Measurements from ENCODE around the gene OR5M11.
"Not testable (repeated sequence)": the region's sequence is repeated elsewhere in the genome, so short reads cannot be mapped to it uniquely, and the experiment has no call there.

The OR5M11 gene

GRCh38 chr11:56543157-56543556 lies at the start of gene OR5M11:
TSS of gene OR5M11 (minus strand) at chr11:56543257. CDS start at chr11:56543257, 0 bp downstream.
- Mint-ChIP-seq H3K27ac (no peak within 1 kb of the TSS), H3K36me3 (no peaks in the 10 kb centered on the region), H3K9me3 (peaks cover 8% of the 10 kb centered on the region), H3K27me3 (no peaks in the 10 kb centered on the region), H3K4me3 (no peak within 1 kb of the TSS), H3K4me1 (no peaks in the 10 kb centered on the region)
- DNase-seq (ENCODE audit: low spot score in 2 of 2) (no peak), ATAC-seq (ENCODE audit: low read depth) (no peak)

- not testable (repeated sequence) for H3K4me1 Mint-ChIP-seq; H3K9me3 Mint-ChIP-seq; H3K36me3 Mint-ChIP-seq; H3K27ac Mint-ChIP-seq; H3K27me3 Mint-ChIP-seq; DNase-seq (ENCODE audit: low spot score in 2 of 2); H3K4me3 Mint-ChIP-seq; ATAC-seq (ENCODE audit: low read depth)
These were observed 49.1 kb upstream of the OR5M11 start for GRCh38 chr11:56592088-56592717.

- no peak within 1 kb of the TSS for H3K27ac Mint-ChIP-seq
These were observed 34.6 kb upstream of the OR5M11 start, which contains the start of gene OR5M10 for GRCh38 chr11:56577621-56578020. TSS of gene OR5M10 (minus strand) at chr11:56577721. CDS start at chr11:56577721, 0 bp downstream.

GRCh38 chr11:56558574-56558973 lies 15.5 kb upstream of the OR5M11 start:
- DNase-seq (ENCODE audit: low spot score in 2 of 2) = no peak
- no peak overlapping the region for H3K4me3 Mint-ChIP-seq
- no peak overlapping the region for H3K27ac Mint-ChIP-seq
- H3K27me3 Mint-ChIP-seq = no peaks in the 10 kb centered on the region
- no peaks in the 10 kb centered on the region for H3K36me3 Mint-ChIP-seq
- no peaks in the 10 kb centered on the region for H3K4me1 Mint-ChIP-seq
- H3K9me3 Mint-ChIP-seq = peaks cover 6% of the 10 kb centered on the region
- no peak for ATAC-seq (ENCODE audit: low read depth)

More at GRCh38 chr11:56577621-56578020, 34.6 kb upstream of the OR5M11 start, which contains the start of gene OR5M10:
- no peaks in the 10 kb centered on the region for H3K27me3 Mint-ChIP-seq
- no peak within 1 kb of the TSS for H3K4me3 Mint-ChIP-seq
- DNase-seq (ENCODE audit: low spot score in 2 of 2) (no peak), ATAC-seq (ENCODE audit: low read depth) (no peak)
- no peaks in the 10 kb centered on the region for H3K36me3 Mint-ChIP-seq
- H3K9me3 Mint-ChIP-seq = peaks cover 3% of the 10 kb centered on the region
- no peaks in the 10 kb centered on the region for H3K4me1 Mint-ChIP-seq

- H3K27ac Mint-ChIP-seq; H3K4me3 Mint-ChIP-seq; H3K4me1 Mint-ChIP-seq; ATAC-seq (ENCODE audit: low read depth); H3K27me3 Mint-ChIP-seq; DNase-seq (ENCODE audit: low spot score in 2 of 2); H3K9me3 Mint-ChIP-seq; H3K36me3 Mint-ChIP-seq: not testable (repeated sequence)
These were observed 11.6 kb upstream of the OR5M11 start for GRCh38 chr11:56554691-56555090.

GRCh38 chr11:56545531-56545930 lies 2.5 kb upstream of the OR5M11 start:
- Mint-ChIP-seq H3K27ac (no peak overlapping the region), H3K36me3 (no peaks in the 10 kb centered on the region), H3K4me3 (no peak overlapping the region), H3K4me1 (no peaks in the 10 kb centered on the region), H3K9me3 (peaks cover 8% of the 10 kb centered on the region), H3K27me3 (no peaks in the 10 kb centered on the region)
- no peak for ATAC-seq (ENCODE audit: low read depth)
- no peak for DNase-seq (ENCODE audit: low spot score in 2 of 2)

- Mint-ChIP-seq H3K27ac (no peak overlapping the region), H3K4me3 (no peak overlapping the region), H3K36me3 (no peaks in the 10 kb centered on the region), H3K9me3 (peaks cover 8% of the 10 kb centered on the region), H3K4me1 (no peaks in the 10 kb centered on the region), H3K27me3 (no peaks in the 10 kb centered on the region)
- DNase-seq (ENCODE audit: low spot score in 2 of 2) (no peak), ATAC-seq (ENCODE audit: low read depth) (no peak)
These were observed 682 bp upstream of the OR5M11 start for GRCh38 chr11:56543739-56544138.

GRCh38 chr11:56533054-56533740 lies 9.9 kb downstream of the OR5M11 start:
- Mint-ChIP-seq H3K27ac (no peak overlapping the region), H3K4me3 (no peak overlapping the region), H3K9me3 (peaks cover 4% of the 10 kb centered on the region), H3K36me3 (no peaks in the 10 kb centered on the region), H3K4me1 (no peaks in the 10 kb centered on the region), H3K27me3 (no peaks in the 10 kb centered on the region)
- no peak for ATAC-seq (ENCODE audit: low read depth)
- no peak for DNase-seq (ENCODE audit: low spot score in 2 of 2)

GRCh38 chr11:56531856-56532255 lies 11.2 kb downstream of the OR5M11 start:
- DNase-seq (ENCODE audit: low spot score in 2 of 2) (no peak), ATAC-seq (ENCODE audit: low read depth) (no peak)
- Mint-ChIP-seq H3K27ac (no peak overlapping the region), H3K27me3 (no peaks in the 10 kb centered on the region), H3K4me1 (no peaks in the 10 kb centered on the region), H3K36me3 (no peaks in the 10 kb centered on the region), H3K9me3 (peaks cover 5% of the 10 kb centered on the region), H3K4me3 (no peak overlapping the region)

GRCh38 chr11:56522008-56522407 lies 21.0 kb downstream of the OR5M11 start:
- Mint-ChIP-seq H3K27ac (no peak overlapping the region), H3K36me3 (no peaks in the 10 kb centered on the region), H3K4me3 (no peak overlapping the region), H3K9me3 (peaks cover 8% of the 10 kb centered on the region), H3K27me3 (no peaks in the 10 kb centered on the region), H3K4me1 (no peaks in the 10 kb centered on the region)
- ATAC-seq (ENCODE audit: low read depth) (no peak), DNase-seq (ENCODE audit: low spot score in 2 of 2) (no peak)

GRCh38 chr11:56513280-56513679 lies 29.8 kb downstream of the OR5M11 start:
- DNase-seq (ENCODE audit: low spot score in 2 of 2) = no peak
- Mint-ChIP-seq H3K27me3 (no peaks in the 10 kb centered on the region), H3K9me3 (peaks cover 16% of the 10 kb centered on the region), H3K4me1 (no peaks in the 10 kb centered on the region), H3K27ac (no peak overlapping the region), H3K4me3 (no peak overlapping the region), H3K36me3 (no peaks in the 10 kb centered on the region)
- ATAC-seq (ENCODE audit: low read depth) = no peak

GRCh38 chr11:56509439-56509838 lies 33.6 kb downstream of the OR5M11 start:
- ATAC-seq (ENCODE audit: low read depth) (no peak), DNase-seq (ENCODE audit: low spot score in 2 of 2) (no peak)
- Mint-ChIP-seq H3K4me3 (no peak overlapping the region), H3K9me3 (peaks cover 15% of the 10 kb centered on the region), H3K36me3 (no peaks in the 10 kb centered on the region), H3K27me3 (no peaks in the 10 kb centered on the region), H3K27ac (no peak overlapping the region), H3K4me1 (no peaks in the 10 kb centered on the region)

- Mint-ChIP-seq H3K36me3 (no peaks in the 10 kb centered on the region), H3K4me1 (no peaks in the 10 kb centered on the region), H3K4me3 (no peak overlapping the region), H3K27ac (no peak overlapping the region), H3K9me3 (peaks cover 6% of the 10 kb centered on the region), H3K27me3 (no peaks in the 10 kb centered on the region)
- DNase-seq (ENCODE audit: low spot score in 2 of 2) = no peak
- ATAC-seq (ENCODE audit: low read depth) = no peak
These were observed 46.0 kb downstream of the OR5M11 start for GRCh38 chr11:56497010-56497409.

- no peaks in the 10 kb centered on the region for H3K4me1 Mint-ChIP-seq
- ATAC-seq (ENCODE audit: low read depth) (no peak), DNase-seq (ENCODE audit: low spot score in 2 of 2) (no peak)
- no peaks in the 10 kb centered on the region for H3K36me3 Mint-ChIP-seq
- H3K4me3 Mint-ChIP-seq = no peak overlapping the region
- H3K9me3 Mint-ChIP-seq = peaks cover 5% of the 10 kb centered on the region
- no peaks in the 10 kb centered on the region for H3K27me3 Mint-ChIP-seq
- no peak overlapping the region for H3K27ac Mint-ChIP-seq
These were observed 47.9 kb downstream of the OR5M11 start for GRCh38 chr11:56495117-56495516.
